ENCODE measurements around the gene TSKU. TPM values are rescaled to one million over a fixed set of nuclear protein-coding genes. Genes with fewer than 3 reads are reported as not detected.

Gene TSKU
- polyA plus RNA-seq, 6 donors from 2014 or later, result not detected

DNA sequence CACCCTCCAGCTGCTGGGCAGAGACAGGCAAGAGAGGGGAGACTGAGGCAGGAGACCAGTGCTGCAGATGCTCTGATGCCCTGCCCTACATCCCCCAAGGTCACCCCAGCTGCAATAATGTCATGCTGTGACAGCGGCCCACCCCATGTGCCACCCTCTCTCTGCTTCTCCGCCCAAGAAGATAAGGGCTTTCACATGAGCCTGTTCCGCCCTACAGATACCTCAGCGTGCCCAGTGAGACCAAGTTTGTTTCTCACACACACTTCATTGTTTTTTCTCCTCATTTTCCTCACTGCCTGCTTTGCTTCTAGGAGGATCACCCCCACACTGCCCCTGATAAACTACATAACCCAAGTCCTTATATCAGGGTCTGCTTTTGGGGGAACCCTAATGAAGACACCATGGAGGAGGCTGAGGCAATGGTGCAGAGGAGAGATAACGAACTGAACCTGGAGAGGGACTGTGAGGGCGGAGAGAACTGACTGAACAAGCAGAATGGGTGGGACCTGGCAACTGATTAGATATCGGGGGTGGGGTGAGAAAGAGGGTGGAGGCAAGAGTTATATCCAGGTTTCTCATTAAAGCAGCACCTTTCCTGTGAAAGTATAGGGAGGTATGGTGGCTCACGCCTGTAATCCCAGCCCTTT, 37.5 kb upstream of the TSKU start:
- no peak overlapping the region for H3K4me3 Mint-ChIP-seq
- no peaks in the 10 kb centered on the region for H3K36me3 Mint-ChIP-seq
- H3K27me3 Mint-ChIP-seq, result peaks cover 6 to 22% (median 17%) of the 10 kb centered on the region in 3 donors
- no peak overlapping the region for H3K27ac Mint-ChIP-seq
- no peaks in the 10 kb centered on the region for H3K4me1 Mint-ChIP-seq
- ATAC-seq (ENCODE audit: low read depth in 2 of 2) (no peak), DNase-seq (no peak)
- no peaks in the 10 kb centered on the region for H3K9me3 Mint-ChIP-seq

DNA sequence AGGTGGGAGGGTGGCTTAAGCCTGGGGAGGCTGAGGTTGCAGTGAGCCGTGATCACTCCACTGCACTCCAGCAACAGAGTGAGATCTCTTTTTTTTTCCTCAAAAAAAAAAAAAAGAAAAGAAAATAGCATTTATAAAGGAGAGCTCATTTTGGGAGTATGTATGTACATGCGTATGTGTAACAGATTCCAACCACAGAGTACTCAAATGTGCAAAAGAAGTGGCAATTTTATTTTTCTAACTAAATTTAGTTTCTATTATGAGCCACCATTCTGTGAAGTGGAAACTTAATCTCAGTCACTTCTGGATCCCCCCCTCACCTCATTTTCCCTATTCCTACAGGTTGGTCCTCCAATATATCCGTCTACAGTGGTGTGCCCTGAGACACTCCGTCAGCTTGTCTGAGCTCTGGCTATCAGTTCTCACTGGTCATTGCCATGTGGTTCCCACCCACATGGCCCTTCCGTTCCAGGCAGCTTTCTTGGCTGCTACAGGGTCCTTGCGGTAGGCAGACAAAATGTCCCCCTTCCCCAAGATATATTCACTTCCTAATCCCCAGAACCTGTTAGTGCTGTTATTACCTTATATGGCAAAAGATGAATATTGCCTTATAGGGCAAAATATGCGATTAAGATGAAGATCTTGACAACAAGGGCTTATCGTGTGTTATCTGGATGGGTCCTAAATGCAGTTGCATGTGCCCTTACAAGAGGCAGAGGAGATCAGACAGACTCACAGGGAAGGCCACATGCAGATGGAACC, 35.8 kb upstream of the TSKU start:
- Mint-ChIP-seq H3K36me3 (no peaks in the 10 kb centered on the region), H3K27ac (peak overlapping the region in 1 of 6 donors; percentile 33), H3K27me3 (peaks cover 6 to 24% (median 20%) of the 10 kb centered on the region in 3 donors), H3K9me3 (no peaks in the 10 kb centered on the region), H3K4me1 (no peaks in the 10 kb centered on the region), H3K4me3 (no peak overlapping the region)
- DNase-seq, result no peak
- ATAC-seq (ENCODE audit: low read depth in 2 of 2), result no peak

DNA sequence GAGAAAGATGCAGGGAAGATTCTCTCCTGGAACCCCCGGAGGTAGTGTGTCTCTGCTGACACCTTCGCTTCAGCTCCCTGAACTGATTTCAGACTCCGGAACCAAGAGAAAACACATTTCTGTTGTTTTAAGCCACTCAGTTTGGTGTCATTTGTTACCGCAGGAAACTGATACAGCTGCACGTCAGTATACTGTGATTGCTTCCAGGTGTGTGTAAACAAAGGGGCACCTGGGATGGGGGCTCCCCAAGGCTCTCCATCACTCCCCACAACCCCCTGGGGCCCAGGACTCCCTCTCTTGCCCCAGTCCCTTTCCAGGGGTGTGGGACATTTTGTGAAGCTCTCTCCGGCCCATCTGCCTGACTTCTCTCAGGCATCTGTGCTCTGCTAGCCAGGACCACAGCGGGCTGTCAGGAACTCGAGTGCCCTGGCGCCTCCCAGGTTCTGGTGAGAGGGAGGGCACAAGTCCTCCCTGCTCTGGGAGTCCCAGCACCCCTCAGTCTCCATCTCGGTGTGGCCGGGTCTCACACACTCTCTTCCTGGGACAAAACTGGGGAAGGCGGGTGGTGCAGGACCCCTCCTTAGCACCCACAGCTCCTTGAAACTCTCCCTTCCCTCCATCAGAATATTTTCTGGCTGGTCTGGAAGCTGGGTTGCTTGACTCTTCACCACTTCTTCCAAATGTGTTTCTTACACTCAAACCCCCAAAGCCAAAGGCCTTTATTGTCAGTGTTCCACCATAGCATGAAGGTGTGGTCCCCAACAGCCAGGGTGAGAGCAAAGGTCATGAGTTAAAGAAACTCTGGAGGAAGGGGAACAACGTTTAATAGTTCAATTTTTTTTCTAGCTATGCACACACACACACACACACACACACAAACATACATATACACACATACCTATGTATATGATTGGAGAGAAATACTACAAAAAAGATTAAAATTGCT, 35.0 kb upstream of the TSKU start:
- H3K36me3 Mint-ChIP-seq, result no peaks in the 10 kb centered on the region
- ATAC-seq (ENCODE audit: low read depth in 2 of 2) (no peak), DNase-seq (no peak)
- peak overlapping the region in 1 of 8 donors; percentile 29 for H3K4me3 Mint-ChIP-seq
- H3K9me3 Mint-ChIP-seq, result no peaks in the 10 kb centered on the region
- H3K27me3 Mint-ChIP-seq, result peaks cover 6 to 31% (median 27%) of the 10 kb centered on the region in 3 donors
- peak overlapping the region in 2 of 6 donors; percentile 20 to 60 for H3K27ac Mint-ChIP-seq
- H3K4me1 Mint-ChIP-seq, result peaks cover 0 to 3% (median 0%) of the 10 kb centered on the region in 3 donors

DNA sequence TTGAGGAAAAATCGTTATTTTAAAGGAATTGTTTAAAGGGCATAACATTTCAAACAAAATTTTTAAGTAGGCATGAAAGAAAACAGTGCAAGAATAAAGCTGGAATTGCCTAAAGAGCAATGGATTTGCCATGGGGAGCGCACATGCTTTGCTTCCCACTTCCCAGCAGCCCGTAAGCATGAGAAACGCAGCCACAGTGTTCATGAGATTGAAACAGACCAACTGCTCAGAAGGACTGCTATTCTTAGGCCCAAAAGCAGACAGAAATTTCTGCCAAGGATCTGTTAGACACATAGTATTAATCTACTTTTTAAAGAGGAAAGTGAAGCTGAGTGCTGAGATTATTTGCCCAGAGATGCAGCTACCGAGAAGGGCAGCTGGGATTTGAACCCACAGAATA, 34.2 kb upstream of the TSKU start:
- peaks cover 6 to 31% (median 27%) of the 10 kb centered on the region in 3 donors for H3K27me3 Mint-ChIP-seq
- ATAC-seq (ENCODE audit: low read depth in 2 of 2), result no peak
- no peak overlapping the region for H3K27ac Mint-ChIP-seq

DNA sequence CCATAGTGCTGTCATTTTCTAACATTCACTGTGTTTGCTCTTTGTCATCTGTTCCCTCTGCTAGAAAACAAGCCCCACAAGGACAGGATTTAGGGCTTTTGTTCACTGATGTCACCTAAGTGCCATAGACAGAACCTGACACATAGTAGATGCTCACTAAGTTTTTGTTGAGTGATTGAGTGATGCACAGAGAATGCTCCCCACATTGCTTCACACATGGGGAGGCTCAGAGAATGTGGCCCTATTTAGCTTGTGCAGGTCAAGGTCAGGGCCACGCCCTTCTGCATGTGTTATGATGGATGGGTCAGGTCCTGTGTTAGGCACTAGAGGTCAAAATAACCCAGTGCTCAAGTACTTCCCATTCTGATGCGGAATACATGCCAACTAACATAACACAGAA, 33.1 kb upstream of the TSKU start:
- ATAC-seq (ENCODE audit: low read depth in 2 of 2), result no peak
- no peaks in the 10 kb centered on the region for H3K9me3 Mint-ChIP-seq
- peaks cover 0 to 3% (median 0%) of the 10 kb centered on the region in 3 donors for H3K4me1 Mint-ChIP-seq
- no peak overlapping the region for H3K4me3 Mint-ChIP-seq
- H3K27me3 Mint-ChIP-seq, result peaks cover 0 to 26% (median 18%) of the 10 kb centered on the region in 3 donors
- H3K27ac Mint-ChIP-seq, result no peak overlapping the region
- H3K36me3 Mint-ChIP-seq, result no peaks in the 10 kb centered on the region
- no peak for DNase-seq

More for the DNA sequence above, 34.2 kb upstream of the TSKU start:
- Mint-ChIP-seq H3K4me3 (no peak overlapping the region), H3K9me3 (no peaks in the 10 kb centered on the region), H3K36me3 (no peaks in the 10 kb centered on the region), H3K4me1 (peaks cover 0 to 3% (median 0%) of the 10 kb centered on the region in 3 donors)
- DNase-seq, result no peak

DNA sequence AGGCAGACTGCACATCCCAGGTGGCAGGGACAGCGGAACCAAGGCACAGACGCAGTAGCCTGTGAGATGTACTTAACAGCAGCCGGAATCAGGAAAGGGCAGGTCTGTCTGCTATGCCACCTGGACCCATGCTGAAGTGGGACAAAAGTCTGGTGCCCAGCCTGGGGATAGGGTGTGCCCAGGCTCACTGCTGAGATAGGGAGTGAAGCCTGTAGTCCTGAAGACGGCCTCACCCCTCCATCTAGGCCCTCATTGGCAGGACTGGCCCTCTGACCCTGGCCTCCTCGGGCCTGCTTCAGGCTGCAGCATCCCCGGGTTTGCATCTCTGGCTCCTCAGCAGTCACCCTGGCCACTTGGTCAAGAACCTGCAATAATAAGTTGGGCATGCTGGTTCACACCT, 32.4 kb upstream of the TSKU start:
- Mint-ChIP-seq H3K4me1 (peaks cover 0 to 3% (median 0%) of the 10 kb centered on the region in 3 donors), H3K27me3 (peaks cover 2 to 23% (median 14%) of the 10 kb centered on the region in 3 donors), H3K36me3 (no peaks in the 10 kb centered on the region), H3K9me3 (no peaks in the 10 kb centered on the region), H3K27ac (peak overlapping the region in 1 of 6 donors; percentile 13), H3K4me3 (no peak overlapping the region)
- no peak for ATAC-seq (ENCODE audit: low read depth in 2 of 2)
- no peak for DNase-seq

DNA sequence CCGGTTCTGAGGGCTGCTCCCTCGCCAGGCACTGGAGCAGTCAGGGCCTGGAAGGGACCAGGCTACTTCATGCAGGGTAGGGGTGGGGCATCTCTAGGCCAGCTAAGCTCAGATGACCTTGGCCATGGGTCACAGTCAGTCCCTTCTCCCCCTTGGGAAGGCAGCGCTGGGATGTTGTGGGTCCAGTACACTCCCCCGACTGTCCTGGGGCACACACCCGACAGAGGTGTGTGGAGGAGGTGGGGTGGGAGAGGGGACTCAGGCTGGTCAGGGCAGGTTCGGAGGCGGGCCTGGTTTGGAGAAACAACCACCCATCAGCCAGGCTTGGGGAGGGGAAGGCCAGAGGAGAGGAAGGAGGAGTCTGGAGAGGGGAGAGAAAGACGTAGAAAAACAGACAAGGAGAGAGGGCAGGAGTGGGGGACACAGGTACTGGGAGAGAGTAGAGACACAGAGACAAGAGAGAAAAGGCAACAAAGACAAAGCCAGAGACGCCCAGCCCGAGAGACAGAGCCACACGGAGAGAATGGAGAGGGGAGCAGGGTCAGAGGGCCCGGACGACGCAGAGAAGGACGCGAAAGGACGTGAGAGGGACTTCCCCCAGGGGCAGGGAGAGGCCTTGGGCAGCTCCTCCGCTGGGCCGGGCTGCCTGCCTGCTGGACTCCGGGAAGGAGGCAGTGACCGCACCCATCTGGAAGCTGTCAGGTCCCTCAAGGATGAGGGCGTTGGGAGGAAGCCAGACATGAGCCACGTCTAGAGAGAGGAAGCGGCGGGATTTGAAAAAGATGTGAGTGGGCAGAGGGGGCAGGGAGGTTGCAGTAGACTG, 30.6 kb upstream of the TSKU start:
- Mint-ChIP-seq H3K9me3 (no peaks in the 10 kb centered on the region), H3K36me3 (no peaks in the 10 kb centered on the region), H3K27ac (peak overlapping the region in 1 of 6 donors; percentile 86), H3K4me3 (peak overlapping the region in 1 of 8 donors; percentile 42), H3K27me3 (peaks cover 5 to 26% (median 20%) of the 10 kb centered on the region in 3 donors), H3K4me1 (peaks cover 0 to 3% (median 0%) of the 10 kb centered on the region in 3 donors)
- DNase-seq, result no peak
- ATAC-seq (ENCODE audit: low read depth in 2 of 2), result no peak

DNA sequence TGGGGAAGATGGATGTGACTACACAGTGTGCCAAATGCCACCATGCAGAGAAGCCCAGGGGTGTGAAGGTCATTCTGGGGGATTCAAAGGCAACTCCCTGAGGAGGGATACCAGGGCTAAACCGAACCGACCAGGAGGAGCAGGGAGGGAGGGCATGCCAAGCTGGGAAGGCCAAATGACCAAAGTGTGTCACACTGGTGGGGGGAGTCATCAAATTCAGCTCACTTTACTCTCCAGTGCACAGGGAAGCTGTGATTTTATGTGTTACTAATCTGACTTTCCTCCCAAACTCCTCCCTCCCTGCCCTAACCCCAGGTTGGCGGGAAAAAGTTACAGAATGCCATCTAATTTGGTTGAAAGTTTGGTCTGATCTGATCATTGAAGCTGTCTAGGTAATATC, 29.7 kb upstream of the TSKU start:
- H3K36me3 Mint-ChIP-seq, result no peaks in the 10 kb centered on the region
- no peak overlapping the region for H3K27ac Mint-ChIP-seq
- peaks cover 0 to 3% (median 0%) of the 10 kb centered on the region in 3 donors for H3K4me1 Mint-ChIP-seq
- DNase-seq (no peak), ATAC-seq (ENCODE audit: low read depth in 2 of 2) (no peak)
- H3K27me3 Mint-ChIP-seq, result peaks cover 5 to 27% (median 24%) of the 10 kb centered on the region in 3 donors
- no peaks in the 10 kb centered on the region for H3K9me3 Mint-ChIP-seq
- no peak overlapping the region for H3K4me3 Mint-ChIP-seq

DNA sequence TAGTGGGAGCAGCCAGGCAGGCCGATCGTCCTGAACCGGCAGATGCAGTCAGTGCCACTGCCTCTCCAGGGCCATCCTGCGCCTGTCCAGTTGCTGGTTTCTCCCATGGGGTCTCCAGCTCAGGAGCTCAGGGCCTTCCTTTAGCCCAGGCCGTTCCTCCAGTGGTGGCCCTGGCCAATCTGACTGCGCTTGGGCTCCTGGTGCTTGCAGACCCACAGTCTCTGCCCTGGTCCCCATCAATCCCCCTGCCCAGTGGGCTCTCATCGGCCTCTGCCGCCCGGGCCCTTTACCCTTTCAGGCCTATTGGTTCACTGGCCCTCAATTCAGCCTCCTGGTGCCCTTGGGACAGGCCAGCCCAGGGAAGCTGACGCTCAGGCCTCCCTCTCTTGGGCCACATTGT, 29.2 kb upstream of the TSKU start:
- H3K27me3 Mint-ChIP-seq, result peaks cover 5 to 32% (median 28%) of the 10 kb centered on the region in 3 donors
- peaks cover 0 to 3% (median 0%) of the 10 kb centered on the region in 3 donors for H3K4me1 Mint-ChIP-seq
- H3K27ac Mint-ChIP-seq, result no peak overlapping the region
- H3K9me3 Mint-ChIP-seq, result no peaks in the 10 kb centered on the region
- ATAC-seq (ENCODE audit: low read depth in 2 of 2) (no peak), DNase-seq (no peak)
- no peak overlapping the region for H3K4me3 Mint-ChIP-seq
- no peaks in the 10 kb centered on the region for H3K36me3 Mint-ChIP-seq

DNA sequence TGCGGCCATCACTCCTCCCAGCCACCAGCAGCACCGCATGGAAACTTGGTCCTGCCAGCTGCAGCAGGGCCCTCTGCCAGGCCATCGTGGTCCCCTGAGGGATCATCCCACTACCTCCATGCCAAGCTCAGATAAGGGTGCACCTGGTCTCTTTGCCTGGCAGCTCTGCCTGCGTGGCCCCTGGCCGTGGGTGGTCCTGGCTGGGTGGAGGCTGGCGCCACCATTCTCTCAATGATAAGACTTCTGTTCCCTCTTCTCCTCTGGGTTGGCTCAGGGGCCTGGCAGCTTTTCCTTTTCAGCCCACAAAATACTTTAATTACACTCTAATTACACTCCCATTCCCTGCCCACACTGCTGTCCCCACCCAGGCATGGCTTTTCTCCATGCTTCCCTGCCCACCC, 26.8 kb upstream of the TSKU start:
- Mint-ChIP-seq H3K4me3 (no peak overlapping the region), H3K9me3 (no peaks in the 10 kb centered on the region), H3K27me3 (peaks cover 9 to 33% (median 28%) of the 10 kb centered on the region in 3 donors), H3K27ac (no peak overlapping the region), H3K4me1 (peaks cover 0 to 3% (median 0%) of the 10 kb centered on the region in 3 donors), H3K36me3 (no peaks in the 10 kb centered on the region)
- DNase-seq, result no peak
- ATAC-seq (ENCODE audit: low read depth in 2 of 2), result no peak

DNA sequence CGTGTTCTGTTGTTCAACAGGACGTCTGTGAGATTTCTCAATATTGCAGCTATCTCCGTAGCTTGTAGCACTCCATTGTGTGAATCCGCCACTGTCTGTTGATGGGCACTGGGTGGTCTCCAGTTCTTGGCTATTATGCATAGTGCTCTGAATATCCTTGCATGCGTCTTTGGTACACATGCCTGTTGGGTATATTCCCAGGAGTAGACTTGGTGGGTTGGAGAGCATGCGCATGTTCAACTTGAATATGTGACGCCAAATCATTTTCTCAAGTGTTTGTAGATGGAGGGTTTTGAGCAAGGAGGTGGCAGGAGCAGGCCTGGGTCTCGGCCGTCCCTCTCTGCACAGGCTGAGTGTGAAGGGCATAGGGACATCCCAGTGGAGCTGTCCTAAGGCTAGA, 24.8 kb upstream of the TSKU start:
- H3K4me1 Mint-ChIP-seq, result no peaks in the 10 kb centered on the region
- DNase-seq (no peak), ATAC-seq (ENCODE audit: low read depth in 2 of 2) (no peak)
- no peak overlapping the region for H3K4me3 Mint-ChIP-seq
- H3K27me3 Mint-ChIP-seq, result peaks cover 9 to 24% (median 18%) of the 10 kb centered on the region in 3 donors
- H3K9me3 Mint-ChIP-seq, result no peaks in the 10 kb centered on the region
- H3K36me3 Mint-ChIP-seq, result no peaks in the 10 kb centered on the region
- H3K27ac Mint-ChIP-seq, result no peak overlapping the region

DNA sequence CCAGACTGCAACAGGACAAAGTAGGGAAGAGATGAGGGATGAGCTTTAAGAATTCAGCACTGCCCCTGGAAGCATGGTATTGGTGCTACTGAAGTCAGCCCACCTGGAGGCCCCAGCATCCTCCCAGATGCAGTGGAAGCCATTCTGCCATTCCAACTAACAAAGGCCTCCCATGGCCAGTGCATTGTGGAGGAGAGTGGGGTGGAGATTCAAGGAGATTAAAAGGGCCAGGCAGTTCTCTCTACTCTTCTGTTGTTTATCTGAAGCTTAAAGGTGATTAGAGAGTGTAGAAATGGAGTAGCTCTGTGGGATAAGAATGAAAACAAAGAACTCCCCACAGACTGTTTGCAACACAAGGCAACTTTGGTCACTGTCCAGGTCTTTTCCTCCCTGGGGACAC, 24.1 kb upstream of the TSKU start:
- no peak overlapping the region for H3K4me3 Mint-ChIP-seq

More for the DNA sequence above, 24.1 kb upstream of the TSKU start:
- H3K36me3 Mint-ChIP-seq, result no peaks in the 10 kb centered on the region
- peaks cover 9 to 24% (median 18%) of the 10 kb centered on the region in 3 donors for H3K27me3 Mint-ChIP-seq
- ATAC-seq (ENCODE audit: low read depth in 2 of 2) (no peak), DNase-seq (no peak)
- no peaks in the 10 kb centered on the region for H3K9me3 Mint-ChIP-seq
- peak overlapping the region in 1 of 6 donors; percentile 58 for H3K27ac Mint-ChIP-seq
- H3K4me1 Mint-ChIP-seq, result no peaks in the 10 kb centered on the region

Measured in naive B cell (primary cell).